NCI-H1417 treated with DMSO at 0.1 percent for 48 hours (cell line): ENCODE results near the gene ELMO3.
A peak's percentile ranks its signal among the peaks of the same experiment; 100 is the strongest.

ENCODE experiments used
- DNase-seq: peaks from one replicate; lab custom pipeline; 2025; lab: John Stamatoyannopoulos, UW

The ELMO3 gene

GRCh38 chr16:67163999-67164558, 34.9 kb upstream of the ELMO3 start:
- DNase-seq = no peak

DNA sequence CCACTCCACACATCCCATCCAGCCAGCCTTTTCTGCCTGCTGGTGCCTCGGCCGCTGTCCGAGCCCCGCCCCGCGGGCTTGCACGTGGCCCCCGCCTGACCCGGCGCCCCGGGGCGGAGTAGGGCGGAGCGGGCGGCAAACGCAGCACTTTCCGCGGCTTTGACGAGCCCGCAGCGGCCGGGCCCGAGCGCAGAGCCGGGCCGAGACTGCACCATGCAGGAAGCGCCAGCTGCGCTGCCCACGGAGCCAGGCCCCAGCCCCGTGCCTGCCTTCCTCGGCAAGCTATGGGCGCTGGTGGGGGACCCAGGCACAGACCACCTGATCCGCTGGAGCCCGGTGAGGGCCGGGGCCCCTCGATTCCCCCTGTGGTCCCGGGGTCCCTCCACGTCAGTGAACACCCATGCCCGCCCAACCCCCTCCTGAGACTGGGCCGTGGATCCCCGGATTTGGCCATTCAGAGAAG, 34.3 kb upstream of the ELMO3 start, which contains the start of gene HSF4:
HSF4 (plus strand) TSS at position 147 of the 463 bp plus-strand sequence; CDS start at position 214, 67 bp downstream.
- DNase-seq = no peak

GRCh38 chr16:67165121-67166078, 33.5 kb upstream of the ELMO3 start:
- DNase-seq = no peak

DNA sequence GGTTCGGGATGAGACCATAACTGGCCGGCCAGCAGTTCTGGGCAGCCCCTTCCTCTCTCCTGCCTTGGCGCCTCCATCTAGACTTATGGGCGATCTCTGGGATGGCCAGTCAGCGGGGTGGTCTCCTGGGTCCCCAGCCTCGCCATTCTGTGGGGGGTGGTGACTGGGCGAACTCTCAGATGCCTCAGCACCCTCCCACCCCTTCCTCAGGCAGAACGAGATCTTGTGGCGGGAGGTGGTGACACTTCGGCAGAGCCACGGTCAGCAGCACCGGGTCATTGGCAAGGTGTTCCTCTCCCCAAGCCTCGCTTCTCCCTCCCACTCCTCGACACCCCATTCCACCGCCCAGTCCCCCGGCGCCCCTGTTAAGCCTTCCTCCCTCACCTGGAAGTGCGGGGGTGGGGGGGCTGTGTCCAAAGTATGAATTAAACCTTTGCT, 32.8 kb upstream of the ELMO3 start:
- no peak for DNase-seq

DNA sequence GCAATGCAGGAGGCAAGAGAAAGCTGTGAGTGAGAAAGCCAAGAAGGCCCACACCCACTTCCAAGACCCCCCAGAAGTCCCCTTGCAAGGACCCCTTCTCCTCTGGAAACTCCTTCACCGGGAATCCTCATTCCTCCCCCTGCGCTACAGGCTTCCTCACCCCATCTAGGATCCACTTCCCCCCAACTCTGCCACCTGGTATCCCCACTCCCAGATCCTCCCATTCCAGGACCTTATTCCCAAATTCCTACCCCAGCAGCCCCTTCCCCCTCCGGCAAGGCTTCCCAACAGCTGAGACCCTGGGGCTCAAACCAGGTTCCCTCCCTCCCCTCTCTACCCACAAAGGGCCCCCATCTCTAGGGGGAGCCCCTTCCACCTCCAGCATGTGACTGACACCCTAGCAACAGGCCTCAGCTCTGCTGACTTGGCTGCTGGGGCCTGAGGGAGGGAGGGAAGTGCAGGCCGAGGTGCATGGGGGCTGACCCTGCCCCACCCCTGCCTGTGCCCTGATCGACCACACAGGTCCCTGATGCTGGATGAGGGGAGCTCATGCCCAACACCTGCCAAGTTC, 32.2 kb upstream of the ELMO3 start:
- no peak for DNase-seq

DNA sequence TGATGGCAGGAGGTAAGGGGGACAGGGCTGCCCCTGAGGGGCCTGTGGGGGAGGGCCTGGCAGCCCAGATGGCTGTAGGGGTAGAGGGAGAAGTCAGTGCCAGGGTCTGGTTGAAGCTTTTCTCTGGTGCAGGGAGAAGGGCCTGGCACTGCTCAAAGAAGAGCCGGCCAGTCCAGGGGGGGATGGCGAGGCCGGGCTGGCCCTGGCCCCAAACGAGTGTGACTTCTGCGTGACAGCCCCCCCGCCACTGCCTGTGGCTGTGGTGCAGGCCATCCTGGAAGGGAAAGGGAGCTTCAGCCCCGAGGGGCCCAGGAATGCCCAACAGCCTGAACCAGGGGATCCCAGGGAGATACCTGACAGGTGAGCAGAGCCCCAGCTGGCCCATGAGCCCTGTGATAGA, 31.3 kb upstream of the ELMO3 start:
- no peak for DNase-seq

DNA sequence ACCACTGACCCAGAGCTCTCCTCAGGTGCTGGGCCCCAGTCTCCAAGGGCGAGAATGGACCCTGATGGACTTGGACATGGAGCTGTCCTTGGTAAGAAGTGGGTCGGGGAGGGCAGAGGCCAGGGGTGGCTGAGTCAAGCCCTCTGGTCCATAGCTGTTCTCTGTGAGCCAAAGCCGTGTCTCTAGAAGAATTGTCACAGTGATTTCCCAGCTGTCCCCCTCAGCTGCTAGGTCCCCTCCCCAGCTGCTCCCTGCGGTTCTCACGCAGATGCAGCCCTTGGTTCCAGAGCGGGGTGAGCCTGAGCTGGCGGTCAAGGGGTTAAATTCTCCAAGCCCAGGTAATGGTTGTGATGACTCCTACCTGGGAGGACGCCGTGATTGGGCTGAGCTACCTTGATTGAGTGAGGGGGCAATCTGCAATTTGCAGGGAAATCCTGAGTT, 29.9 kb upstream of the ELMO3 start:
- DNase-seq = no peak

DNA sequence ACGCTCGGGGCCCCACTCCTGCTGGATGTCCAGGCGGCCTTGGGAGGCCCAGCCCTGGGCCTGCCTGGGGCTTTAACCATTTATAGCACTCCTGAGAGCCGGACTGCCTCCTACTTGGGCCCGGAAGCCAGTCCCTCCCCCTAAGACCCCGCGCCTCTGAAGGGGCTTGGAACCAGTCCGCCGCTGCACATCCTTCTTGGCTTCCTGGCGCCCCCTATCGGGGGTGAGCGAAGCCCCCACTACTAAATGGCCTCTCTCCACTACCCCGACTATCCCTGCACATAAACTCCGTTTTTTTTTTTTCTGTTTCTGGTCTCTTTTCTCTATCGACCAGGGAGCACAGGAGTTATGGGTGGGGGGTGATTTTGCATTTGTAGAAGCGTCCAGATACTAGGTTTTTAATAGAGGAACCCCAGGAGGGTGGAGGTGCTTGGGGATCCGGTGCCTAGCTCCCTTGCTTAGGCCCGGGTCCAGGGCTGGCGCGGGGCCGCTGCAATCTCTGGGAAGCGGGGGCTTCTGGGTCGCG, 29.2 kb upstream of the ELMO3 start:
- DNase-seq = no peak

- DNase-seq = no peak
These were observed 28.6 kb upstream of the ELMO3 start, which contains the start of gene NOL3 for GRCh38 chr16:67170168-67170948. TSS of gene NOL3 (plus strand) at chr16:67170538.

GRCh38 chr16:67170949-67171649, 27.8 kb upstream of the ELMO3 start:
- DNase-seq = no peak

DNA sequence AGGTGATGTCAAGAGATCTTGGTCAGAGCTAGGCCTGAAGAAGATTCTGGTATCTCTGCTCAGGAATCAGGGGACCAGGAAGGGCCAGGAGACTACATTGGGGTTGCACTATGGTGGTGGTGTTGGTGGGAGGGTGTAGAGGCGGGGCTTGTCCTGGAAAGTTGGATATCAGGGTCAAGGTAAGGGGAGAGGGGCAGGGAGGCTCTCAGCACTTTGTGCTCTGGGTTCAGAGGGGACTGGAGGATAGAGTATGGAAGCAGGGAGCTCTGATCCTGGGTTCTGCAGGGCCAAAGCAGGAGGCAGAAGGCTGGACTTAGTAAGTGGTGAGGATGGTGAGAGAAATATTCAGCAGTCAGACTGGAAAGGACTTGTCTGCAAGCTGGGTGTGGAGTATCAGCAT, 25.6 kb upstream of the ELMO3 start:
- DNase-seq = no peak

DNA sequence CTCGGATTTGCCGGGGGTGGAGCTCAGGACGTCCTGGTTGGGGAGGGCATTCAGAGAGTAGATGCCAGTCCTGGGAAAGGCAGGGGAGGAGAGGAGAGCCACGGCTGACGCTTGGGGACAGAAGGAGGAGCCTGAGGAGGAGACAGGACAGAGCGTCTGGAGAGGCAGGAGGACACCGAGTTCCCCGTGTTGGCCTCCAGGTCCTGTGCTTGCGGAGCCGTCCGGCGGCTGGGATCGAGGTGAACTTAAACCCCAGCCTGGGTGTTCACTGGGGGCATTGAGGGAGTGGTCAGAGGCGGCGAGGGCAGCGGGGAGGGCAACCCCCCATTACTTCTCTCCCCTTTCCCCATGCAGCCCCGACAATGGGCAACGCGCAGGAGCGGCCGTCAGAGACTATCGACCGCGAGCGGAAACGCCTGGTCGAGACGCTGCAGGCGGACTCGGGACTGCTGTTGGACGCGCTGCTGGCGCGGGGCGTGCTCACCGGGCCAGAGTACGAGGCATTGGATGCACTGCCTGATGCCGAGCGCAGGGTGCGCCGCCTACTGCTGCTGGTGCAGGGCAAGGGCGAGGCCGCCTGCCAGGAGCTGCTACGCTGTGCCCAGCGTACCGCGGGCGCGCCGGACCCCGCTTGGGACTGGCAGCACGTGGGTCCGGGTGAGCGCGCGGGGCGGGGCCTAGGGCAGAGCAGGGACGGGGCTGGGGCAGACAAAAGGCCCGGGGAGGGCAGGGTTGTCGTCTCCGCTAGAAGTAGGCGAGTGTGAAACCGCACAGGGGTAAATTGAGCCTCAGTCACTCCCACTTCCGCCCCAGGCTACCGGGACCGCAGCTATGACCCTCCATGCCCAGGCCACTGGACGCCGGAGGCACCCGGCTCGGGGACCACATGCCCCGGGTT, 24.9 kb upstream of the ELMO3 start:
- no peak for DNase-seq

DNA sequence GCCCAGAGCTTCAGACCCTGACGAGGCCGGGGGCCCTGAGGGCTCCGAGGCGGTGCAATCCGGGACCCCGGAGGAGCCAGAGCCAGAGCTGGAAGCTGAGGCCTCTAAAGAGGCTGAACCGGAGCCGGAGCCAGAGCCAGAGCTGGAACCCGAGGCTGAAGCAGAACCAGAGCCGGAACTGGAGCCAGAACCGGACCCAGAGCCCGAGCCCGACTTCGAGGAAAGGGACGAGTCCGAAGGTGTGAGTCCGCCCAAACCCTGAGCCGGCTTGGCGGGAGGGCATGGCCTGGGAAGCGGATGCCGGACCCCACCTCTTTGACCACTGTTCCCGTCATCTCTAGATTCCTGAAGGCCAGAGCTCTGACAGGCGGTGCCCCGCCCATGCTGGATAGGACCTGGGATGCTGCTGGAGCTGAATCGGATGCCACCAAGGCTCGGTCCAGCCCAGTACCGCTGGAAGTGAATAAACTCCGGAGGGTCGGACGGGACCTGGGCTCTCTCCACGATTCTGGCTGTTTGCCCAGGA, 24.2 kb upstream of the ELMO3 start:
- no peak for DNase-seq

DNA sequence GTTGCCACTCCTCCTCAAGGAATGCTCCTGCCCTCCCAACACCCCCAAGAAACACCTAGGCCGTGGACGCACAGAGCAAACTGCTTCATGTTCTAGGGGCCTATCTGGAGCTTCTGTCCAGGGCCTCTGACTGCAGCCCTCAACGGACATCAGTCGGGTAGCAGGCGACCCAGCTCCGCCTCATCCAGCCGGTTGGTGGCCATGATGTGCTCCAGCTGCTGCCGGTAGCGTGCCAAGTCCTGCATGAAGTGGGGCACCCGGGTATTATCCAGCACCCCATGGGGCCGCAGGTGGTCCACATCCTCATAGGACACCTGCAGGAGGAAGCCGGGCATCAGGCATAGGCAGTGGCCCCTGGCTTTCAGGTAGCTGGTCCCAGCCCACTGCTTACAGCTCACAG, 22.3 kb upstream of the ELMO3 start:
- DNase-seq = no peak

- peak; percentile 55 for DNase-seq
These were observed 20.9 kb upstream of the ELMO3 start for GRCh38 chr16:67177743-67178699.

DNA sequence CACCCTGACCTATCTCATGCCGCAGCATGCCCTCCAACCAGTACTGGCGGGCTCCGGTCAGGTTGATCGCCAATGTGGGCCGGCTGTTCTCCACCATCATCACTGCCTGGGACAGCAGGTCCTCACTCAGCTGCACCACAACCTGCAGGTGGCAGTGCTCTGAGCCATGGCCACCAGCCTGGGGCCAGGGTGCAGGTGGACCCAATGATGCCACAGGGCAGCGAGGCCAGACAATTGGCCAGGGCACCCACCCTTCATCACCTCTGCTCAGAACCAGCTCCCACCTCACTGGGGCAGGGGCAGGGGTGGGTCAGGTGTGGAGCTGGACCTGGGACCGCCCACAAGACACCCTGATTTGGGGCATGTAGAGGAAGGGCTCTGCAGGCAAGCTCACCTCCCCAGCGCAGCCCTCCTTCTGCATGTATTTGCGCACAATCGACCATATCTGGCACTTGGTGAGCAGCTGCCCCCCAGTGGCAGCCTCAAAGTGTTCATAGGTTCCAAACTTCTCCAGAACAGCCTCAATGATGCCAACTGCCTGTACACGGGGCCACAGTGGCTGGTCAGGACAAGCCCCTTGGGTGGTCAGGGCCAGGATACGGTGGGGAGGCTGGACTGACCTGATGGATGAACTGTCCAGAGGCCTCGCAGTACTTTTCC, 19.4 kb upstream of the ELMO3 start:
- no peak for DNase-seq

DNA sequence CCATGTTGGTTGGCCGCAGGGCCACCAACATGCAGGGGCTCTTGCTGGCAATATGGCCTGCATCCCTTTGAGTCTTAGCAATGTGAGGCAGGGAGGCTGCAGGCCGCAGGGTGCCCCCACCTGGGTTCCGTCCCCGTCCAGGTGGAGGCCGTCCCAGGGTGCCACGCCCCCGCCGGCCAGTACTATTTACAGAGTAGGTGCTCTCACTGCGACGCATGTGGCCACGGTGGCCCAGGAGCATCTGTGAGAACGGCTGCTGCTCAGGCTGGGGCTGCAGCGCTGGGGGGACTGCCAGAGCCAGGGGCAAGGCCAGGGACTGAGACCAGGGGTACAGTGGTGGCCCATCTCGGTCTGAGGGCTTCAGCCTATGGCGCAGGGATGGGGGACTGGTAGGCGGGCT, 18.8 kb upstream of the ELMO3 start:
- DNase-seq = no peak

DNA sequence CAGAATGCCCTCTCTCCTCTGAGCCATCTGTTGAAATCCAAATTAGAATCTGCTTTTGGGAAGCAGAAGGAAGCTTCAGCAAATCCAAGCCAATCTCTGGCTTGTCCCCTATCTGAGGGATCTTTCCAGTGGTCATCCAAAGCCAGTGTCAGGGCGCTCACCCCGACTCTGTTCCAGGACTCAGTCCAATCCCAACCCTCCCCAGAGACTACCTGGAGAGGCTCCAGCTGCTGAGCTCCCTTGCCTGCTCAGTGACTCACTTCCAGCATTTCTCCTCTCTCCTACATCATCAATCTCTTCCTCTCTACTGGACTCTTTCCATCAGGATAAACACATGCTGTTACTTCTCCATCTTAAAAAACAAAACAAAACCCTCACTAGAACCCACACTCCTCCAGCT, 17.6 kb upstream of the ELMO3 start:
- no peak for DNase-seq
